Measurements from ENCODE around the gene ELOB.

- TF ChIP-seq SUZ12 (IDR thresholded peaks at IDR 0.05; ENCODE audit: unreplicated experiment) (no peak), ZBED1 (IDR thresholded peaks at IDR 0.05; ENCODE audit: borderline replicate concordance) (no peak), CTCF (IDR thresholded peaks at IDR 0.05 in 2 of 3, conservative IDR thresholded peaks at IDR 0.05 in 1 of 3; ENCODE audit: control insufficient read depth in 2 of 3, extremely low read depth in 1 of 3, insufficient read depth in 1 of 3, low read depth in 3 of 3, low read length in 3 of 3) (no peak), POLR2AphosphoS5 (IDR thresholded peaks at IDR 0.05; ENCODE audit: low read length) (peak; percentile 13; the same call in 1 of the 2 replicates), SRF (IDR thresholded peaks at IDR 0.05; ENCODE audit: low read depth in 2 of 2, low read length in 2 of 2) (no peak)
Observed at GRCh38 chr16:2767140-2767731, 9.8 kb downstream of the ELOB start.
